Loucy (cell line): ENCODE results near the gene MMP24OS.

ENCODE experiments used
- CTCF ChIP-seq: fragments of 200-600 bp; sonication (generic); conservative IDR thresholded peaks from 2 replicates; pipeline ENCODE4 v1.5.1; 2014; ENCODE audit warnings: mild to moderate bottlenecking, antibody characterized with exemption, low read length
- EZH2phosphoT487 ChIP-seq: fragments of 200-600 bp; IDR thresholded peaks from 2 replicates; pipeline ENCODE4 v1.6.1; 2018; ENCODE audit warnings: antibody characterized with exemption, mild to moderate bottlenecking, moderate library complexity, borderline replicate concordance

GRCh38 chr20:35284992-35285805 is 7.3 kb upstream of the MMP24OS start:
- TF ChIP-seq CTCF (no peak), EZH2phosphoT487 (no peak)
